GM23248 (cell line): ENCODE results near the gene ZNF692. TPM values are rescaled to one million over a fixed set of nuclear protein-coding genes. Genes with fewer than 3 reads are reported as not detected.

Experiments
- DNase-seq: peaks from one replicate; pipeline ENCODE4 v3.0.0-alpha.2; 2015
- H2AFZ ChIP-seq: fragments of 200-600 bp; sonication (generic); 2 replicates; pipeline ENCODE4 v1.6.1; 2016; ENCODE audit warnings: antibody characterized with exemption
- H3F3A ChIP-seq: fragments of 200-600 bp; sonication (generic); 2 replicates; pipeline ENCODE4 v1.6.1; 2016; ENCODE audit warnings: mild to moderate bottlenecking, antibody characterized with exemption, mixed run types; ENCODE audit not compliant: insufficient read depth
- H3K27ac ChIP-seq: fragments of 200-600 bp; sonication (generic); 2 replicates; pipeline ENCODE4 v1.5.1; 2016; ENCODE audit warnings: mild to moderate bottlenecking
- H3K27me3 ChIP-seq: fragments of 200-600 bp; sonication (generic); replicated peaks from 2 replicates; pipeline ENCODE4 v1.6.1; 2016; ENCODE audit warnings: mild to moderate bottlenecking; ENCODE audit not compliant: insufficient read depth
- H3K36me3 ChIP-seq: fragments of 200-600 bp; sonication (generic); 2 replicates; pipeline ENCODE4 v1.6.1; 2016; ENCODE audit warnings: low read depth, mild to moderate bottlenecking
- H3K4me1 ChIP-seq: fragments of 200-600 bp; sonication (generic); 2 replicates; pipeline ENCODE4 v1.6.1; 2016; ENCODE audit warnings: mild to moderate bottlenecking; ENCODE audit not compliant: insufficient read depth
- H3K4me2 ChIP-seq: fragments of 200-600 bp; sonication (generic); one replicate; pipeline ENCODE4 v1.6.1; 2016; ENCODE audit warnings: mild to moderate bottlenecking; ENCODE audit not compliant: unreplicated experiment
- H3K4me3 ChIP-seq: fragments of 200-600 bp; sonication (generic); 2 replicates; pipeline ENCODE4 v1.5.1; 2016; ENCODE audit warnings: mild to moderate bottlenecking
- H3K79me2 ChIP-seq: fragments of 200-600 bp; sonication (generic); 2 replicates; pipeline ENCODE4 v1.6.1; 2016; ENCODE audit warnings: mild to moderate bottlenecking; ENCODE audit not compliant: insufficient read depth
- H3K9ac ChIP-seq: fragments of 200-600 bp; sonication (generic); 2 replicates; pipeline ENCODE4 v1.6.1; 2016; ENCODE audit warnings: mild to moderate bottlenecking
- H3K9me2 ChIP-seq: fragments of 200-600 bp; sonication (generic); 2 replicates; pipeline ENCODE4 v1.6.1; 2016; ENCODE audit warnings: mixed run types, mild to moderate bottlenecking, moderate library complexity; ENCODE audit not compliant: insufficient read depth
- H3K9me3 ChIP-seq: fragments of 200-600 bp; sonication (generic); one replicate; pipeline ENCODE4 v1.6.1; 2017; ENCODE audit warnings: low read depth
- H4K20me1 ChIP-seq: fragments of 200-600 bp; sonication (generic); 2 replicates; pipeline ENCODE4 v1.6.0; 2016; ENCODE audit not compliant: insufficient read depth
- EZH2 ChIP-seq: fragments of 200-600 bp; sonication (generic); IDR thresholded peaks from 2 replicates; pipeline ENCODE4 v1.6.1; 2018; ENCODE audit warnings: antibody characterized with exemption, mild to moderate bottlenecking; ENCODE audit not compliant: insufficient read depth, poor library complexity, severe bottlenecking
- EZH2phosphoT487 ChIP-seq: fragments of 200-600 bp; sonication (generic); IDR thresholded peaks from 2 replicates; pipeline ENCODE4 v1.6.1; 2018; ENCODE audit warnings: antibody characterized with exemption, moderate library complexity, mild to moderate bottlenecking, low read depth; ENCODE audit not compliant: insufficient read depth
- WGBS, 2 experiments: methylation state at CpG; one replicate each; pipeline ENCODE4 v1.1.6; 2015 to 2017; ENCODE audit warnings: low lambda C conversion rate in 2 of 2, low coverage in 1 of 2; ENCODE audit errors: missing lambda C conversion rate in 2 of 2; 5-methylcytosine and 5-hydroxymethylcytosine counted together
- in situ Hi-C: fragments of 300-500 bp; cut with MboI; formaldehyde crosslinking; loops from 2 replicates; pipeline ENCODE4 v1.15.0; 2020
- polyA plus RNA-seq: library from polyadenylated mRNA; unstranded; fragments of >200 nt; fragmentation: Nextera tagmentation; extraction: Ambion mirVana; gene quantifications from 2 replicates; pipeline ENCODE4 v1.2.1, GENCODE V29; 2016
- total RNA-seq: library from RNA; depleted of rRNA; stranded (reverse); fragments of >200 nt; shearing (Covaris generic); gene quantifications from 2 replicates; pipeline ENCODE4 v1.2.3, GENCODE V29; 2014; rRNA removed

The ZNF692 gene, protein sequence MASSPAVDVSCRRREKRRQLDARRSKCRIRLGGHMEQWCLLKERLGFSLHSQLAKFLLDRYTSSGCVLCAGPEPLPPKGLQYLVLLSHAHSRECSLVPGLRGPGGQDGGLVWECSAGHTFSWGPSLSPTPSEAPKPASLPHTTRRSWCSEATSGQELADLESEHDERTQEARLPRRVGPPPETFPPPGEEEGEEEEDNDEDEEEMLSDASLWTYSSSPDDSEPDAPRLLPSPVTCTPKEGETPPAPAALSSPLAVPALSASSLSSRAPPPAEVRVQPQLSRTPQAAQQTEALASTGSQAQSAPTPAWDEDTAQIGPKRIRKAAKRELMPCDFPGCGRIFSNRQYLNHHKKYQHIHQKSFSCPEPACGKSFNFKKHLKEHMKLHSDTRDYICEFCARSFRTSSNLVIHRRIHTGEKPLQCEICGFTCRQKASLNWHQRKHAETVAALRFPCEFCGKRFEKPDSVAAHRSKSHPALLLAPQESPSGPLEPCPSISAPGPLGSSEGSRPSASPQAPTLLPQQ
- total RNA-seq (17.0 and 21.5 TPM in 2 replicates), polyA plus RNA-seq (16.2 and 16.7 TPM in 2 replicates)

DNA sequence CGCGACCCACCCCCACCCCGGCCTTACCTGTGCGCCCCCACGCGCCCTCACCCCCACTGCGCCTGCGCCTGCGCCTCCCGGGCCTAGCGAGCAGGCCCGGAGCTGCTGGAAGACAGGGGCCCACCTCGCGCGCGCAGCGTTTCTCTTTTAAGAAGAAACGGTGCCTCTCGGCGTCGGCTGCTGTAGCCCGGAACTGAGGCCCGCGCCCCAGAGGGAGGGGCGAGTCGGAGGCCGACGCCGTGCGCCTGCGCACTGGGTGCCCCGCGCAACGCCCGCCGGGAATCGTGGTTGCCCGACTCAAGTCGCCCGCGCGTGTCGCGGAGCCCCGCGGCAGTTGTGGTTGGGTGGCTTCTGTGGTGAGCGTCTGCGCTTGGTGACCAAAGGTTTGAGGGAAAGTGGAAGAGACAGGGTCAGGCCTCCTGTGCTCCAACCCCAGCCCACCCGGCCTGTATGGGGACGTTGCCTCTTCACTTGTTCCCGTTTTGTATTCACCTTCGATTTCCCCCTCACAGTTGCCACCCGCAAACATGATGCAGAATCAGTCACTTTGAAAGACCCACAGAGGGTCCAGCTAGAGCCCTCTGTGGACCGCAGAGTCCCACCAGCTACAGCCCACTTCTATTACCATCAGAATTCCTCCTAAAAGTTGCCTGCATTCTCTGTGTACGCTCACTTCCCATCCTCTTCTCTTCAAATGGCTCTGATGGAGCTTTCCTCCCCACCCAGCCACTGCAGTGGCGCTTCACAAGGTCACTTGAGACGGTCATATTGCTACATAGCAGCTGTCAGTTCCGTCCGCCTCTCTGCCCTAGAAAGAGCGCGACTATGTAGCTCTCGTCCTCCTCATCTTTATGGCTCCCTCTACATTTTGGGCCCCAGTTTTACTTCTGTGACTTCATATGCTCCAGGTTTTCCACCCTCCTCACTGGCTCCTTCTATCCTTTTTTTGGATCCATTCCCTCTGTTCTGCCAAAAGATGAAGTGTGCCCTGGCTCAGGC lies at the start of gene ZNF692:
TSS of gene ZNF692 (minus strand) at position 195 of the 999 bp plus-strand sequence. CDS start 776 bp downstream, outside the sequence.
- Histone ChIP-seq H3K9me3 (no peaks in the 10 kb centered on the region), H3K27me3 (no peaks in the 10 kb centered on the region), H3K4me2 (peak within 1 kb of the TSS; percentile 92), H4K20me1 (no peaks in the 10 kb centered on the region), H3K4me1 (peaks cover 10% of the 10 kb centered on the region), H3K9ac (peak within 1 kb of the TSS; percentile 81), H3K36me3 (no peaks in the 10 kb centered on the region; the same call in 1 of the 2 replicates), H3K79me2 (peaks cover 11% of the 10 kb centered on the region), H3K9me2 (no peaks in the 10 kb centered on the region), H3F3A (no peaks in the 10 kb centered on the region), H2AFZ (peak within 1 kb of the TSS; percentile 94), H3K4me3 (peak within 1 kb of the TSS; percentile 79), H3K27ac (peak within 1 kb of the TSS; percentile 42)
- TF ChIP-seq EZH2 (no peak), EZH2phosphoT487 (no peak)
- peak; percentile 99 for DNase-seq
- in situ Hi-C loops, result no loop called here
- WGBS, 2 experiments, result 6 to 7% methylated on average over 59 to 61 of the region's 62 CpGs

DNA sequence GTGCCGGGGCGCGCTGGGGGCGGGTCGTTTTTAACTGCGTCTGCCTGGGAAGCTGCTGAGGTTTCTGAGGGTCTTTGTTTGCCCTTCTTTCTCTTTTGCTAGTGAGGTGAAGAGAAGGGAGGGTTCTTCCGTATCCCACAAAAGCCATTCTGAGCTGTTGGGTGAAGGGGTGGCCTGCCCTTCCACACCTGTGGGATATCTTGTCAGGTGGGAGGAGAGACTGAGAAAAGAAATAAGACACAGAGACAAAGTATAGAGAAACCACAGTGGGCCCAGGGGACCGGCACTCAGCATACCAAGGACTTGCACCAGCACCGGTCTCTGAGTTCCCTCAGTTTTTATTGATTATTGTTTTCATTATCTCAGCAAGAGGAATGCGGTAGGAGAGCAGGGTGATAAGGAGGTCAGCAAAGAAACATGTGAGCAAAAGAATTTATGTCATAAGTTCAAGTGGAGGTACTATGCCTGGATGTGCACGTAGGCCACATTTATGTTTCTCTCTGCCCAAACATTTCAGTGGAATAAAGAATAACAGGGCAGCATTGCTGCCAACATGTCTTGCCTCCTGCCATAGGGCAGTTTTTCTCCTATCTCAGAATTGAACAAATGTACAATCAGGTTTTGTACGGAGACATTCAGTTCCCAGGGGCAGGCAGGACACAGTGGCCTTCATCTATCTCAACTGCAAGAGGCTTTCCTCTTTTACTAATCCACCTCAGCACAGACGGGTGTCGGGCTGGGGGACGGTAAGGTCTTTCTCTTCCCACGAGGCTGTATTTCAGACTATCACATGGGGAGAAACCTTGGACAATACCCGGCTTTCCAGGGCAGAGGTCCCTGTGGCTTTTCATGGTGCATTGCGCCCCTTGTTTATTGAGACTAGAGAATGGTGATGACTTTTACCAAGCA lies 48.1 kb upstream of the ZNF692 start:
- H3K79me2 ChIP-seq, result peaks cover 49% of the 10 kb centered on the region
- H3K36me3 ChIP-seq, result no peaks in the 10 kb centered on the region
- peak overlapping the region; percentile 98 for H3K4me2 ChIP-seq
- no peaks in the 10 kb centered on the region for H3K9me2 ChIP-seq
- 19 to 25% methylated on average over 16 to 18 of the region's 18 CpGs for WGBS, 2 experiments
- TF ChIP-seq EZH2phosphoT487 (no peak), EZH2 (no peak)
- H4K20me1 ChIP-seq, result no peaks in the 10 kb centered on the region
- peak overlapping the region; percentile 93 for H3K9ac ChIP-seq
- no peaks in the 10 kb centered on the region for H3K27me3 ChIP-seq
- H3K4me3 ChIP-seq, result peak overlapping the region; percentile 99
- H2AFZ ChIP-seq, result peak overlapping the region; percentile 97
- in situ Hi-C loops, result no loop called here
- peak; percentile 18 for DNase-seq
- H3K27ac ChIP-seq, result peak overlapping the region; percentile 89
- H3F3A ChIP-seq, result peaks cover 13% of the 10 kb centered on the region
- no peaks in the 10 kb centered on the region for H3K9me3 ChIP-seq
- peaks cover 7% of the 10 kb centered on the region; the same call in 1 of the 2 replicates for H3K4me1 ChIP-seq

DNA sequence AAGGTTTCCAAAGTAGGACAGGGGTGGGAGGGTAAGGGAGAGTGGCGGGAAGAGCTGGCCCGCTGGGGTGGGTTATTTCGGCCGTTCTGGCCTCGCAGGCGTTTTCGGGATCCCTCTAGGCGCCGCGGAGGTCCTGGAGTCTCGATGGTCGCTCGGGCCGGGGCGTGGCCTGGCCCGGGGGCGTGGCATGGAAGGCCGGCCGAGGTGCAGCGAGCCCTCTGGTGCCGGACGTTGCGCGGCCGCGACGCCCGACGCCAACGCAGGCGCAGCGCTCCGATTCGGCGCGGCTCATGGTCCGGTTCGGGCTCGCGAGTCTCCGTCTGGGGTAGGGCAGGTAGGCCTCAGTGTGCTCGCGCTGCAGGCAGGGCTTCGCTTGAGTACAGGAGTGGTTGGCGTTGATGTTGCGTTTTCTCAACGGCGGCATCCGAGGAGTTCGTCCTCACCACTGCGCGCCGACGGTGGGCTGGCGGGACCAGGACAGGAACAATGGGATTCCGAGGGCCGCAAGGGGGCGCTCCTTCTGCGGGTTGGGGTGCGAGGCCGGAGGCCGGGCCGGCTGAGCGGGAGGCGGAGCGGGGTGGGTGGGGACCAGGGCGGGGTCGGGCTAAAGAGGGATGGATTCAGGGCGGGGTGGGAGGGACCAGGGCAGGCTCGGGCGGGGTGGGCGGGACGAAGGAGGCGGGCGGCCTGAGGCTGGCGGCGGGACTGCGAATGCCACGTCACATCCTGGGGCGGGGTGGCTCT lies 47.3 kb upstream of the ZNF692 start, which contains the start of gene PGBD2:
TSS of gene PGBD2 (plus strand) at position 227 of the 744 bp plus-strand sequence. CDS start 7,628 bp downstream, outside the sequence.
- Histone ChIP-seq H3F3A (peaks cover 13% of the 10 kb centered on the region), H2AFZ (peak within 1 kb of the TSS; percentile 100), H3K4me3 (peak within 1 kb of the TSS; percentile 99), H3K9ac (peak within 1 kb of the TSS; percentile 93), H3K4me2 (peak within 1 kb of the TSS; percentile 99), H3K4me1 (peaks cover 7% of the 10 kb centered on the region; the same call in 1 of the 2 replicates), H3K27ac (peak within 1 kb of the TSS; percentile 89), H3K36me3 (no peaks in the 10 kb centered on the region), H3K27me3 (no peaks in the 10 kb centered on the region), H3K79me2 (peaks cover 44% of the 10 kb centered on the region), H3K9me2 (no peaks in the 10 kb centered on the region), H4K20me1 (no peaks in the 10 kb centered on the region), H3K9me3 (no peaks in the 10 kb centered on the region)
- TF ChIP-seq EZH2phosphoT487, result no peak
- TF ChIP-seq EZH2, result no peak
- WGBS, 2 experiments, result 1 to 2% methylated on average over 55 to 71 of the region's 80 CpGs
- in situ Hi-C loops, result no loop called here
- DNase-seq, result peak; percentile 96
